Loucy (cell line): ENCODE measurements around the gene SLC43A1.

Experiments used
- CTCF ChIP-seq: fragments of 200-600 bp; sonication (generic); conservative IDR thresholded peaks from 2 replicates; pipeline ENCODE4 v1.5.1; 2014; ENCODE audit warnings: mild to moderate bottlenecking, antibody characterized with exemption, low read length
- EZH2phosphoT487 ChIP-seq: fragments of 200-600 bp; IDR thresholded peaks from 2 replicates; pipeline ENCODE4 v1.6.1; 2018; ENCODE audit warnings: antibody characterized with exemption, mild to moderate bottlenecking, moderate library complexity, borderline replicate concordance

- TF ChIP-seq CTCF, result no peak
- no peak for TF ChIP-seq EZH2phosphoT487
Observed at GRCh38 chr11:57467508-57468157, 47.9 kb downstream of the SLC43A1 start.
